ENCODE measurements around the gene SLC25A5.

GRCh38 chrX:119502727-119503483, 34.7 kb downstream of the SLC25A5 start:
- TF ChIP-seq EZH2phosphoT487 (IDR thresholded peaks at IDR 0.05; ENCODE audit: insufficient read depth, low read depth) (no peak), EZH2 (IDR thresholded peaks at IDR 0.05; ENCODE audit: insufficient read depth, poor library complexity, severe bottlenecking) (no peak)
